Stomach (tissue), 9 donors: ENCODE measurements around the gene EXOSC7. TPM values are rescaled to one million over a fixed set of nuclear protein-coding genes. Genes with fewer than 3 reads are reported as not detected.
A peak's percentile ranks its signal among the peaks of the same experiment; 100 is the strongest.
"Not testable (repeated sequence)": the region's sequence is repeated elsewhere in the genome, so short reads cannot be mapped to it uniquely, and the experiment has no call there.

Experiments
- DNase-seq, 2 donors: peaks; one replicate each; pipeline versions ENCODE4 v3.0.0 to v3.0.0-alpha.2; 2013 to 2019
- H3K27ac ChIP-seq, 5 donors: fragments of 200-600 bp in 4 of 5; sonication (generic) in 4 of 5; one replicate each; pipeline ENCODE4 v1.5.1; 2013 to 2019; ENCODE audit warnings: mild to moderate bottlenecking in 1 of 5, moderate library complexity in 1 of 5
- H3K27me3 ChIP-seq, 3 donors: fragments of 200-600 bp; sonication (generic); one replicate each; pipeline ENCODE4 v1.5.1; 2017 to 2019; ENCODE audit warnings: mixed run types in 1 of 3
- H3K36me3 ChIP-seq, 4 donors: fragments of 200-600 bp; sonication (generic); 1 replicate in 3 of 4; 2 replicates in 1 of 4; pipeline ENCODE4 v1.5.1; 2016 to 2019
- H3K4me1 ChIP-seq, 4 donors: fragments of 200-600 bp; sonication (generic); one replicate each; pipeline ENCODE4 v1.5.1; 2016 to 2019
- H3K4me3 ChIP-seq, 4 donors: fragments of 200-600 bp; sonication (generic) in 3 of 4; one replicate each; pipeline ENCODE4 v1.5.1; 2016 to 2019; ENCODE audit warnings: mild to moderate bottlenecking in 1 of 4
- H3K9me3 ChIP-seq, 4 donors: fragments of 200-600 bp; sonication (generic); one replicate each; pipeline ENCODE4 v1.5.1; 2016 to 2019
- CTCF ChIP-seq, 7 experiments: fragments of 450-650 bp in 4 of 7; fragments of 200-600 bp in 3 of 7; sonication (generic) in 3 of 7; IDR thresholded peaks; one replicate each; pipeline ENCODE4 v1.5.1; 2016 to 2019; ENCODE audit warnings: antibody characterized with exemption in 7 of 7, control low read depth in 2 of 7, mild to moderate bottlenecking in 1 of 7
- EP300 ChIP-seq: sonication (generic); formaldehyde crosslinking; IDR thresholded peaks from one replicate; pipeline ENCODE4 v1.6.1; 2017; ENCODE audit warnings: antibody characterized with exemption
- POLR2A ChIP-seq, 4 donors: fragments of 450-650 bp; IDR thresholded peaks; one replicate each; pipeline ENCODE4 v1.6.1; 2016; ENCODE audit warnings: antibody characterized with exemption in 4 of 4, control low read depth in 2 of 4, mild to moderate bottlenecking in 1 of 4, moderate library complexity in 1 of 4
- POLR2AphosphoS5 ChIP-seq, 3 donors: sonication (generic); formaldehyde crosslinking; IDR thresholded peaks; one replicate each; pipeline ENCODE4 v1.6.1; 2016; ENCODE audit warnings: antibody characterized with exemption in 3 of 3
- WGBS, 5 donors: extraction: QIAGEN DNeasy Blood & Tissue Kit in 3 of 5; methylation state at CpG; one replicate each; pipeline versions ENCODE4 v1.1.5 to v1.1.7; 2013 to 2018; 5-methylcytosine and 5-hydroxymethylcytosine counted together
- intact Hi-C: fragments of 100-400 bp; cut with DNase I; formaldehyde crosslinking; loops from one replicate; pipeline ENCODE4 v1.15.1; 2023; ENCODE audit warnings: low total_unique reads
- polyA plus RNA-seq, 3 donors: library from polyadenylated mRNA; stranded (reverse); fragments of 200-250 nt; gene quantifications; one replicate each; pipeline ENCODE4 v1.2.3, GENCODE V29; 2013
- total RNA-seq, 5 donors: library from RNA; depleted of rRNA; stranded (reverse); fragments of >200 nt; gene quantifications; one replicate each; pipeline versions ENCODE4 v1.1.0 to v1.2.3, GENCODE V29; 2014 to 2016
- donor health status: healthy with polysubstance abuse.
- donor health status: Bipolar disorder and iron deficiency.
- donor health status: healthy.

Gene EXOSC7
- total and polyA plus RNA-seq, 8 donors = 29.5 to 57.4 (median 42.6) TPM

- H3K36me3 ChIP-seq = peaks cover 41 to 95% (median 88%) of the 10 kb centered on the region in 4 donors
- no peak for DNase-seq
- H3K27me3 ChIP-seq = no peaks in the 10 kb centered on the region
- H3K27ac ChIP-seq = peak overlapping the region in 1 of 5 donors; percentile 2
- no peaks in the 10 kb centered on the region for H3K9me3 ChIP-seq
- intact Hi-C loops = no loop called here
- H3K4me3 ChIP-seq = no peak overlapping the region
- no peaks in the 10 kb centered on the region for H3K4me1 ChIP-seq
- TF ChIP-seq POLR2AphosphoS5 (IDR thresholded peaks at IDR 0.05) (no peak), EP300 (no peak)
- 73 to 88% (median 79%) methylated on average over 6 of the region's 6 CpGs for WGBS, 5 donors
Observed at GRCh38 chr3:44939581-44940036, 36.4 kb upstream of the EXOSC7 start.

GRCh38 chr3:44942202-44942921 is 33.7 kb upstream of the EXOSC7 start:
- no peak for DNase-seq
- Histone ChIP-seq H3K4me1 (no peaks in the 10 kb centered on the region), H3K9me3 (no peaks in the 10 kb centered on the region), H3K4me3 (no peak overlapping the region), H3K27ac (no peak overlapping the region), H3K36me3 (peaks cover 41 to 93% (median 85%) of the 10 kb centered on the region in 4 donors), H3K27me3 (no peaks in the 10 kb centered on the region)
- TF ChIP-seq EP300 = no peak
- no peak for TF ChIP-seq CTCF (IDR thresholded peaks at IDR 0.05)
- no peak for TF ChIP-seq POLR2A (IDR thresholded peaks at IDR 0.05)
- TF ChIP-seq POLR2AphosphoS5 (IDR thresholded peaks at IDR 0.05) = no peak
- WGBS, 5 donors = 82 to 97% (median 93%) methylated on average over 9 of the region's 9 CpGs
- intact Hi-C loops = no loop called here

- intact Hi-C loops = no loop called here
Observed at GRCh38 chr3:44948239-44948638, 27.8 kb upstream of the EXOSC7 start.

GRCh38 chr3:44949770-44950169 is 26.3 kb upstream of the EXOSC7 start:
- H3K4me3 ChIP-seq, H3K9me3 ChIP-seq, intact Hi-C loops, H3K27ac ChIP-seq, DNase-seq, H3K27me3 ChIP-seq: not testable (repeated sequence)
- Histone ChIP-seq H3K4me1 (peaks cover 0 to 11% (median 0%) of the 10 kb centered on the region in 4 donors), H3K36me3 (peaks cover 3 to 50% (median 23%) of the 10 kb centered on the region in 4 donors)
- WGBS, 5 donors = 94 to 100% (median 98%) methylated on average over 4 of the region's 4 CpGs

More at GRCh38 chr3:44948239-44948638, 27.8 kb upstream of the EXOSC7 start:
- Histone ChIP-seq H3K4me3 (no peak overlapping the region), H3K4me1 (no peaks in the 10 kb centered on the region), H3K9me3 (no peaks in the 10 kb centered on the region), H3K27ac (no peak overlapping the region), H3K36me3 (peaks cover 7 to 57% (median 27%) of the 10 kb centered on the region in 4 donors), H3K27me3 (no peaks in the 10 kb centered on the region)
- no peak for DNase-seq
- no peak for TF ChIP-seq CTCF (IDR thresholded peaks at IDR 0.05)
- TF ChIP-seq EP300 = no peak
- no peak for TF ChIP-seq POLR2A (IDR thresholded peaks at IDR 0.05)
- no peak for TF ChIP-seq POLR2AphosphoS5 (IDR thresholded peaks at IDR 0.05)
- 91 to 99% (median 98%) methylated on average over 3 of the region's 3 CpGs for WGBS, 5 donors

GRCh38 chr3:44950275-44950734 is 25.7 kb upstream of the EXOSC7 start:
- TF ChIP-seq CTCF (IDR thresholded peaks at IDR 0.05) = no peak
- H3K27ac ChIP-seq = no peak overlapping the region
- peaks cover 3 to 45% (median 19%) of the 10 kb centered on the region in 4 donors for H3K36me3 ChIP-seq
- DNase-seq = no peak
- peaks cover 0 to 16% (median under 1%) of the 10 kb centered on the region in 4 donors for H3K4me1 ChIP-seq
- H3K9me3 ChIP-seq = no peaks in the 10 kb centered on the region
- no peaks in the 10 kb centered on the region for H3K27me3 ChIP-seq
- intact Hi-C loops = no loop called here
- WGBS, 5 donors = 83 to 92% (median 89%) methylated on average over 2 of the region's 2 CpGs
- no peak overlapping the region for H3K4me3 ChIP-seq
